Adipocyte (in vitro differentiated cells): ENCODE results near the gene CPN1.

Experiments
- DNase-seq: peaks from one replicate; pipeline ENCODE4 v3.0.0-alpha.2; 2015; ENCODE audit warnings: low read depth
- H3K27me3 ChIP-seq: replicated peaks from 2 replicates; pipeline ENCODE4 v1.7.0; 2013; ENCODE audit warnings: mild to moderate bottlenecking, low read length, moderate library complexity; ENCODE audit not compliant: control insufficient read depth, insufficient read depth
- H3K36me3 ChIP-seq: 2 replicates; pipeline ENCODE4 v1.7.0; 2013; ENCODE audit warnings: low read length, mild to moderate bottlenecking, moderate library complexity; ENCODE audit not compliant: control insufficient read depth, insufficient read depth, severe bottlenecking
- H3K4me1 ChIP-seq: 2 replicates; pipeline ENCODE4 v1.7.0; 2013; ENCODE audit warnings: mild to moderate bottlenecking, low read length, moderate library complexity; ENCODE audit not compliant: control insufficient read depth, insufficient read depth
- H3K4me3 ChIP-seq: 2 replicates; pipeline ENCODE4 v1.7.0; 2013; ENCODE audit warnings: mild to moderate bottlenecking, low read length, moderate library complexity
- H3K9ac ChIP-seq: 2 replicates; pipeline ENCODE4 v1.7.0; 2013; ENCODE audit warnings: mild to moderate bottlenecking, low read length, moderate library complexity
- H3K9me3 ChIP-seq: 2 replicates; pipeline ENCODE4 v1.7.0; 2013; ENCODE audit warnings: mild to moderate bottlenecking, low read length, moderate library complexity; ENCODE audit not compliant: control insufficient read depth

CPN1 gene

DNA sequence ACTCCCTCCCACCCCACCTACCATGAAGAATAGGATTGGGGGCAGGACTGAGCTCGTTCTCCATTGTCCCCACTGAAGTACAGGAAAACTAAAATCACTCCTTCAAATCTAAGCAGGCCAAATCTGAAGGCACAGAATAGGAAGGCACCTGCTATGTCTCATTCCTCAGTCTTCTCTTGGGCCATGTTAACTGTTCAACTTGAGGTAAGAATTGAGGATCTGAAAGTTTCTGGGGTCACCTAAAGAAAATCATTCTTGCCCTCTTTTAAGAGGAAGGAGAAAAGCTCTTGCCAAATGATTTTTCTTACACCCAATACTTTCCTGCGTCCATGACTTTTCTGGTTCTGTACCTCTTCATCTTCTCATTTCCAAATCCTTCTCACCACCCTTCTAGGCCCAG, 4.9 kb downstream of the CPN1 start:
- no peak overlapping the region for H3K4me3 ChIP-seq
- no peak for DNase-seq

DNA sequence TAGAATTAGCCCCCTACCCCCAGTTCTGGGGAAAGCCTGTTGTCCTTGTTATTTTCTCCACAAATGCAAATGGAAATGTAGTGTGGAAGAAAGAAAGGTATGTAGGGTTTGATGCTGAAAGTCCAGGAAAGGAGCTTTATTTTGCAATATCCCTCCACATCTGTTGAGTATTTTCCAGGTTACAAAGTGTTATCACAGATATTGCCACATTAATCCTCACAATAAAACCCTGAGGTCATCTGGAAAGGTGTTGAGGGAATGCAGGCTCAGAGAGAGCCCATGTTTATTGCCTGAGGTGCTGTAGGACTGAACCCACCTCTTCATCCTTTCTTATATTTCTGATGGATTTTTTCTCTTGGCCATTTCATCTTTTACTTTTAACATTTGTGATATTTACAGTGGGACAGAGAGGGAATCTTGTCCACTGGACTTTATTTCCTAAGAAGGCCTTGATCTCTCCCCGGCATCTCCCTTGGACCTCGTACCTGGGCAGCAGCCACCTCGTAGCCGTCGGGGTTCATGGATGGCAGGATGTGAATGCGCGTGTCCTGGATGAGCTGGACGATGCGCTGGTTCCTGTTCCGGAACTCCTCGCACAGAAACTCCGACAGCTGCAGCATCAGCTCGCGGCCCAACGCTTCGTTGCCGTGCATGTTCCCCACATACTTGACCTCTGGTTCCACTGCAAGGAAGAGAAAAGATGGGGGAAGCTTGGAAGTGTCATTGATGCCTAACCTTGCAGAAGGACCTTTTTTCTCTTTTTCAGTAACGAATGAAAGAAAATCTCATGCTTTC, 6.0 kb downstream of the CPN1 start:
- no peak overlapping the region for H3K4me3 ChIP-seq
- H3K9me3 ChIP-seq: no peaks in the 10 kb centered on the region
- DNase-seq: no peak
- H3K27me3 ChIP-seq: peaks cover 8% of the 10 kb centered on the region
- H3K36me3 ChIP-seq: no peaks in the 10 kb centered on the region
- H3K9ac ChIP-seq: no peak overlapping the region
- H3K4me1 ChIP-seq: peaks cover 4% of the 10 kb centered on the region

More for the DNA sequence above, 4.9 kb downstream of the CPN1 start:
- Histone ChIP-seq H3K27me3 (peaks cover 13% of the 10 kb centered on the region), H3K36me3 (no peaks in the 10 kb centered on the region), H3K9me3 (no peaks in the 10 kb centered on the region), H3K9ac (no peak overlapping the region), H3K4me1 (peaks cover 4% of the 10 kb centered on the region)

DNA sequence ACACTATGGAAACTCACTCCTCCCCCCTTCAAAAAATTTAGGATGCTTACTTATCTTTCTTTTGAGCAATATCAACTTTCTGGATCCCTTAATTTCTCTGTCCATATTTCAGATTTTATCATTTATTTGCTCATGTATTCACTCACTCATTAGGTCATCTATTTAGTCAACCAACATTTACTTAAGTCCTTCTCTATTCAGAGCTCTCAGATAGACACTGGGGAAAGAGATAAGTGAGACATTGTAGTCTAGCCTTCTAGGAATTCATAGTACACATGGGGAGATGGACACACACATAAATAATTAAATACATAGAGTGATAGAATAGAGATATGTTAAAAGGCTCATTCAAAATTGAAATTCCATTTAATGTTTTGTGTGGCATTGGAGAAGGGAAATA, 9.2 kb downstream of the CPN1 start:
- Histone ChIP-seq H3K27me3 (peaks cover 4% of the 10 kb centered on the region), H3K4me3 (no peak overlapping the region), H3K9me3 (no peaks in the 10 kb centered on the region), H3K36me3 (no peaks in the 10 kb centered on the region), H3K4me1 (peaks cover 4% of the 10 kb centered on the region), H3K9ac (no peak overlapping the region)
- DNase-seq: no peak

DNA sequence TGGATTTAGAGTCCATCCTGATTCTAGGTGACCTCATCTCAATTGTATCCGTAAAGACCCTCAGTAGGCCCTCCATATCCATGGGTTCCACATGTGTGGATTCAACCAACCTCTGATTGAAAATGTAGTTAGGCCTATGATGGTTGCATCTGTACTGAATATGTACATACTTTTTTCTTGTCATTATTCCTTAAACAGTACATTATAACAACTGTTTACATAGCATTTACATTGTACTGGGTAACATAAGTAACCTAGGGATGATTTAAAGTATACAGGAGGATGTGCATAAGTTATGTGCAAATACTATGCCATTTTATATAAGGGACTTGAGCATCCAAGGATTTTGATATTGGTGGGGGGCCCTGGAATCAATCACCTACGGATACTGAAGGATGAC, 10.1 kb downstream of the CPN1 start:
- H3K9me3 ChIP-seq: no peaks in the 10 kb centered on the region
- peaks cover 4% of the 10 kb centered on the region for H3K4me1 ChIP-seq
- no peaks in the 10 kb centered on the region for H3K36me3 ChIP-seq
- H3K4me3 ChIP-seq: no peak overlapping the region
- no peak overlapping the region for H3K9ac ChIP-seq
- no peak for DNase-seq
- H3K27me3 ChIP-seq: peaks cover 4% of the 10 kb centered on the region

DNA sequence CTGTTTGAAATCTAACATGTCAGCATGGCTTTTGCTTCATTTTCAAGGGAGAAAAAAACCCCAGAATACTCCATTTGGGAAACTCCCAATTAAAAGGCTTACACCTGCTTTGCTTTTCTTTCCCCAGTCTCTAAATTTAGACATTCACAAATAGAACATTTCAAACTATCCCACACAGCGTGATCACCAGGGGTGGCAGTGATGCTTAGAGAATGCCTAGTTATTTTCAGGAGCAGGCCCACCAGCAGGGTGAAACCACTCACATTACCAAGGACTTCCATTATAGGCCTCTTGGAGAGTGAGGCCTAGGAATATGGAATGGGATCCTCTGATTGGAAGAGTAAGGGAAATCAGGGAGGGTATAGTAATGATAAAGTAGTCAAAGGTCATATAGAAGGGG, 14.2 kb downstream of the CPN1 start:
- Histone ChIP-seq H3K36me3 (no peaks in the 10 kb centered on the region), H3K9ac (no peak overlapping the region), H3K4me1 (no peaks in the 10 kb centered on the region), H3K9me3 (no peaks in the 10 kb centered on the region), H3K27me3 (peaks cover 4% of the 10 kb centered on the region), H3K4me3 (no peak overlapping the region)
- DNase-seq: no peak

DNA sequence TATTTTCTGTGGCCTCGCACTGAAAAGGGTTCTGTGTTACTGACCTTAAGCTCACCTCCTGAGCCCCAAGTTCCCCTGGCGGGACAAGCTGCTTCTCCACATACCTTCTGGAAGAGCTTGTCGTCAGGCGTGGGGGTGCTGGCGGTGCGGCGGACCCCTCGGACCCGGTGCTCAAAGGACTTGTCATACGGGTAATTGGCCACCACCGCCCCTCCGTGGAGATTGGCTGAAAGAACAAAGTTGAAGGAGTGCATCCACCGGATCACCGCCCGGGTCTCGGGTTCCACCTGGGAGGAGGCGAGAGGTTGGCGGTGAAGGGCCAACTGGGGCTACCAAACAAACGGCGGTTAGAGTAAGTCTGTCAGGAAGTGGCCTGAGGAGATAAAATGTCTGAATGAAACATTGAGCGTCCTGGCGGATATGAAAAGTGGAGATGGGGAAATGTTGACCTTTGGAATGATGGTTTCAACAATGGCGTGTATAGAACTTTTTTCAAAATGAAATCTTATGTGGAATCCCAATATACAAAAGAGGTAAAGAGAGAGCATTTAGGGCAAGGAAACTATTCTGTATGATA, 16.5 kb downstream of the CPN1 start:
- H3K9ac ChIP-seq: no peak overlapping the region
- H3K4me3 ChIP-seq: no peak overlapping the region
- no peaks in the 10 kb centered on the region for H3K9me3 ChIP-seq
- no peaks in the 10 kb centered on the region for H3K36me3 ChIP-seq
- H3K4me1 ChIP-seq: no peaks in the 10 kb centered on the region
- peaks cover 4% of the 10 kb centered on the region for H3K27me3 ChIP-seq
- DNase-seq: no peak

DNA sequence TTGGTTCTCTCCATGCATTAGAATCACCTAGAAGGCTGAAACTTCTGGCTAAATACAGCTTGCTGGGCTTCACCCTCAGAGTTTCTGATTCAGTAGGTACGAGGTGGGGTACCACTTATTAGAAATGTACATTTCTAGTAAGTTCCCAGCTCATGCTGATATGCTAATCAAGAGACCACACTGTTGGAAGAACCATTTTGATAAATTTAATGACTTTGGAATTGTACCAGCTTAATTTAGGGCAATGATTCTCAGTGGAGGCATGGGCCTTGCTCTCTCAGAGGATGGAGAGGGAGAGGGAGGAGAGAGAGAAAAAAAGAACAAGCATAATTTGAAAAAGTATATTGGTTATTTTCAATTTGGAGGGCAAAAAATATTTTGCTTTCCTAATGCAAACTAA, 20.3 kb downstream of the CPN1 start:
- Histone ChIP-seq H3K4me1 (no peaks in the 10 kb centered on the region), H3K9me3 (peaks cover 3% of the 10 kb centered on the region), H3K36me3 (no peaks in the 10 kb centered on the region), H3K4me3 (no peak overlapping the region), H3K27me3 (peaks cover 4% of the 10 kb centered on the region), H3K9ac (no peak overlapping the region)
- DNase-seq: no peak

DNA sequence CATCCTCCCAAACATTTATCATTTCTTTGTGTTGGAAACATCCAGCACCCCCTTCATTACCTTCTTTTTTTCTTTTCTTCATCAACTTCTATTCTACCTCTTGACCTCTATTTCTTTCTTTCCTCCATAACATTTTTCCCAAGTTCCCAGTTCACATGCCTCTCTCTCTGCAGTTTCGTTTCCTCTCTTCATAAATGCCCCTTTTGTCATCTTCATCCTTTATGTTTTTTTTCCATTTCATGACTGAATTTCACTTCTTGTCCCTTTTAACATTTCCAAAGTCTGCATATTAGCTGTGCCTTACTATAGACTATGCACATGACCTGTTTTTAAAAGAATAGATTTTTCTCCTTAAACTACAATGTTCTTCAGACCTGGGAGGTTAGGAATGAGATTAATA, 23.7 kb downstream of the CPN1 start:
- Histone ChIP-seq H3K36me3 (no peaks in the 10 kb centered on the region), H3K9ac (no peak overlapping the region), H3K4me1 (no peaks in the 10 kb centered on the region), H3K27me3 (no peaks in the 10 kb centered on the region), H3K9me3 (peaks cover 8% of the 10 kb centered on the region), H3K4me3 (no peak overlapping the region)
- DNase-seq: no peak

DNA sequence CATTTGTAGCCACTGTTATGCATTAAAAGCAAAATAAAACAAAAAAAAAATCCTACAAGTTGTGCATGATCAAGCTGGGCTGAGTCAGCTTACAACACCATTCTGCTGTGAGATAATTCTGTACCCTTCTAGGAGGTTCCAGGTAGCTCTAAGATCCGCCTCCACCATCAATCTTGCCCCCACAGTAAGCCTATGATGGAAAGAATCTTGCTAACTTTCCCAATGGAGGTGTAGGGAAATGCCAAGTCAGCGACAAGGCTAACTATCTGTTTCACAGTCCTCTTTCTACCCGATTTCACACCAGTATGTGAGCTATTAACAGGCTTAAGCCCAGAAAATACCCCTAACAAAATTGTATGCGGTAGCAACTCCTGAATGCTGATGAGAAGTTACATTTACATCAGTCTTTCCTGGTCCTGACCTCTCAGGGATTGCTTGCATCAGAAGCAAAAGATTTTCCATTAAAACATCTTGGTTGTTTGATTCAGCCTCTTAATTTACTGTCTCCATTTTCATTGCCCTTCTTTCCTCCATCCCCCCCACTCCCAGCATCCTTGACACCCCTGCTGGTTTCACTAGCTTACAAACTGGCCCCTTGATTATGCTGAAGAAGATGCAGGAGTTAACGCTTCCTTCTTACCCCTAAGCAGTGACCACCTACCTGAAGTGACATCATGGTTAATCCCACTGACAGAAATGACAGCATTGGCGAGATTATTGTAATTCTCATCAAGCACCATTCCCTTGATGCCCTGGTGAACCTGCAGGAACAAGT, 27.8 kb downstream of the CPN1 start:
- Histone ChIP-seq H3K4me1 (no peaks in the 10 kb centered on the region), H3K9ac (no peak overlapping the region), H3K36me3 (no peaks in the 10 kb centered on the region), H3K4me3 (no peak overlapping the region), H3K9me3 (peaks cover 8% of the 10 kb centered on the region), H3K27me3 (no peaks in the 10 kb centered on the region)
- no peak for DNase-seq

DNA sequence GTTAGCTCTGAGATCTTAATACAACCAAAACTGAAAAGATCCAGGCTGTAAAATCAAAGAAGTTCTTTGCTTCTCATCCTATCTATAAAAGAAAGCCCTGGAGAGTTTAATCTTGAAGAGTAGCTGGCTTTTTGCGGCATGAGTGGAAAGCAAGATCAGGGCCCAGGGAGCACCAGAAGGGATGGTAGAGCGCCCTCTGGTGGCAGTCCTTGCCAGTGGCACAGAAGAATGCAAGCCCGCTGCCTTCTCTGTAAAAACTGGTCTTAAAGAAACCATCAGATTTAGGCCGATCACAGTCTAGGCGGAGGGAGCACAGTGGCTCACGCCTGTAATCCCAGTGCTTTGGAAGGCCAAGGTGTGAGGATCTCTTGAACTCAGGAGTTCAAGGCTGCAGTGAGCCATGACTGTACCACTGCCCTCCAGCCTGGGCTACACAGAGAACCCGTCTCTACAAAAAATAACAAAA, 35.6 kb downstream of the CPN1 start:
- Histone ChIP-seq H3K4me3 (no peak overlapping the region), H3K9me3 (no peaks in the 10 kb centered on the region), H3K27me3 (no peaks in the 10 kb centered on the region), H3K36me3 (no peaks in the 10 kb centered on the region), H3K9ac (peak overlapping the region; percentile 79), H3K4me1 (peaks cover 35% of the 10 kb centered on the region)
- DNase-seq: peak; percentile 96

DNA sequence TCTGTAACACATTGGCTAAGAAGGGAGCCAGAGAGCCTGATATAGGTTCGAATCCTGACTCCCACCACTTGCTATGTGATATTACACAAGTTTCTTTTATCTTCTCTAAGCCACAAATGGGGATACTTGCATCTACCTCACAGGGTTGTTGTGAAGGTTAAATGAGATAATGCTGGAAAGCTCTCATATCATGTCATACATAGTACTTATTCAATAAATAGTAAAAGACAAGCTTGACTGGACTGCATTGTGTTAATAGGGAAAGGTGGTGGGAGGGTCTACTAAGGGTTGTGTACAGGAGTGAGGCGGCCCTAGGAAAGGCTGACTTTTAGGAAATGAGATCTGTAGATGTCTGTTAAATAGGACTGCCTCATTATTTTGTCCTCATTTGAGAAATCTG, 36.1 kb downstream of the CPN1 start:
- H3K4me3 ChIP-seq: no peak overlapping the region
- H3K4me1 ChIP-seq: peaks cover 35% of the 10 kb centered on the region
- no peaks in the 10 kb centered on the region for H3K9me3 ChIP-seq
- H3K9ac ChIP-seq: peak overlapping the region; percentile 79
- DNase-seq: no peak
- H3K36me3 ChIP-seq: no peaks in the 10 kb centered on the region
- no peaks in the 10 kb centered on the region for H3K27me3 ChIP-seq
